ENCODE results near the gene ITGA6. TPM values are rescaled to one million over a fixed set of nuclear protein-coding genes. Genes with fewer than 3 reads are reported as not detected.

ITGA6 gene
- total RNA-seq, 5 donors from 2014 or later (not counting 1 experiment from before 2014, with no cell fraction given): 50.7 to 188 (median 80.9) TPM

DNA sequence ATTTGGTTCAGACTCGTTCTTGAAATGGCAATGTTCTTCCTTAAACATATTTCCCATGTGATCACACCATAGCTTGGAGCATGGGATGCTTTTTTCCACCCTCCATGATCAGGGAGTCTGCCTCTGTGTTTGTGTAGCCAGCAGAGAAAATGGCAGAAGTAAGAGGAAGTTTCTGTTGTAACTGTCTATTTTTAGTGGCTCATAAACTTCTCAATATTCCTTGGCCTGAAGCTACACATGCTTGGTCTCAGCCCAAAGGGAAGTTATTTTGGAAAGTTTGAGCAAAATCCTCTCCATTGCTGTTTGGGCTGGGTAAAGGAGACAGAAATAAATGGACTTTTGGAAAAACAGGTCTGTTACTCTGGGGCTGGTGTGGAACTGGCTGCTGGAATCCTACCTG, 33.4 kb upstream of the ITGA6 start:
- no peaks in the 10 kb centered on the region for H3K9me3 Mint-ChIP-seq
- Histone ChIP-seq H3K27ac (ENCODE audit: low read length) (no peak overlapping the region), H3K27me3 (replicated peaks in 1 of 2; ENCODE audit: control insufficient read depth in 2 of 2, extremely low read depth in 1 of 2, insufficient read depth in 2 of 2, low read length in 1 of 2) (peaks cover 0 to 3% of the 10 kb centered on the region in 2 experiments), H3K9me3 (no peaks in the 10 kb centered on the region), H3K4me1 (ENCODE audit: control insufficient read depth in 1 of 2, extremely low read depth in 1 of 2, insufficient read depth in 2 of 2, low read length in 2 of 2) (peaks cover 0 to 4% of the 10 kb centered on the region in 2 experiments), H3K4me3 (ENCODE audit: control insufficient read depth in 1 of 2, extremely low read depth in 1 of 2, low read length in 1 of 2) (no peak overlapping the region), H3K36me3 (ENCODE audit: control insufficient read depth in 2 of 2, extremely low read depth in 1 of 2, insufficient read depth in 1 of 2, low read length in 1 of 2) (no peaks in the 10 kb centered on the region)
- ATAC-seq (replicated peaks in 1 of 4): no peak
- H3K36me3 Mint-ChIP-seq: no peaks in the 10 kb centered on the region
- WGBS (ENCODE audit: insufficient coverage): no CpG with 5 or more reads among the region's 1 CpG
- peaks cover 0 to 3% of the 10 kb centered on the region in 2 donors for H3K27me3 Mint-ChIP-seq
- H3K27ac Mint-ChIP-seq: no peak overlapping the region
- no peak overlapping the region for H3K4me3 Mint-ChIP-seq
- POLR2A ChIA-PET: no interaction called here
- CTCF ChIA-PET: no interaction called here
- DNase-seq: no peak
- H3K4me1 Mint-ChIP-seq: peaks cover 4 to 6% (median 5%) of the 10 kb centered on the region in 3 donors

DNA sequence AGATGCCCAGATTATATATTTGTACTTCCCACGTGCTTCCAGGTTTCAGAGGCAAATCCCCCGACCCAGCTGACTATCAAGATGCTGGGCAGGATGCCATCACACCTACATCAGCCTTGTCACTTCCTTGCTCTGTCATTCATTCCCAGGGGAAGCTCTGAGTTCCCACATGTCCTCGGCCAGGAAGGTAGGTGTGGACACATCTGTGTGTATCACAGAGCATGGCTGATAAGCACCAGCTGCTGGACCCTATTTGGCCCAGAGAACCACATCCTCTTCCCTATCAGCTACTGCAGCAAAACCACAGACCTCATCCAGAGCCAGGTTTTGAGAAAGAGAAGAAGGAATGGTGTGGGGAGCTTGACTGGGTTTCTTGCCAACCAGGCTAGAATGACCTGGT, 31.9 kb upstream of the ITGA6 start:
- 25% methylated on average over 3 of the region's 3 CpGs for WGBS (ENCODE audit: insufficient coverage)
- Histone ChIP-seq H3K27ac (ENCODE audit: low read length) (no peak overlapping the region), H3K27me3 (replicated peaks in 1 of 2; ENCODE audit: control insufficient read depth in 2 of 2, extremely low read depth in 1 of 2, insufficient read depth in 2 of 2, low read length in 1 of 2) (peaks cover 0 to 3% of the 10 kb centered on the region in 2 experiments), H3K9me3 (no peaks in the 10 kb centered on the region), H3K4me1 (ENCODE audit: control insufficient read depth in 1 of 2, extremely low read depth in 1 of 2, insufficient read depth in 2 of 2, low read length in 2 of 2) (peaks cover 0 to 4% of the 10 kb centered on the region in 2 experiments), H3K36me3 (ENCODE audit: control insufficient read depth in 2 of 2, extremely low read depth in 1 of 2, insufficient read depth in 1 of 2, low read length in 1 of 2) (no peaks in the 10 kb centered on the region), H3K4me3 (ENCODE audit: control insufficient read depth in 1 of 2, extremely low read depth in 1 of 2, low read length in 1 of 2) (no peak overlapping the region)
- peaks cover 4 to 5% (median 4%) of the 10 kb centered on the region in 3 donors for H3K4me1 Mint-ChIP-seq
- H3K36me3 Mint-ChIP-seq: no peaks in the 10 kb centered on the region
- ATAC-seq (replicated peaks in 1 of 4) (no peak), DNase-seq (no peak)
- ChIA-PET POLR2A (interaction anchor here (0.5 to 0.7 kb wide), 2 partner anchors 316 to 1506 kb away, joined by 3 read pairs; no protein-coding TSS in a partner anchor), CTCF (interaction anchor here in 1 of 2 donors (0.6 to 1.0 kb wide), 3 partner anchors 11 to 607 kb away, joined by 3 to 4 read pairs (median 3); no protein-coding TSS in a partner anchor)
- peaks cover 0 to 3% of the 10 kb centered on the region in 2 donors for H3K27me3 Mint-ChIP-seq
- no peaks in the 10 kb centered on the region for H3K9me3 Mint-ChIP-seq
- H3K27ac Mint-ChIP-seq: no peak overlapping the region
- no peak overlapping the region for H3K4me3 Mint-ChIP-seq

DNA sequence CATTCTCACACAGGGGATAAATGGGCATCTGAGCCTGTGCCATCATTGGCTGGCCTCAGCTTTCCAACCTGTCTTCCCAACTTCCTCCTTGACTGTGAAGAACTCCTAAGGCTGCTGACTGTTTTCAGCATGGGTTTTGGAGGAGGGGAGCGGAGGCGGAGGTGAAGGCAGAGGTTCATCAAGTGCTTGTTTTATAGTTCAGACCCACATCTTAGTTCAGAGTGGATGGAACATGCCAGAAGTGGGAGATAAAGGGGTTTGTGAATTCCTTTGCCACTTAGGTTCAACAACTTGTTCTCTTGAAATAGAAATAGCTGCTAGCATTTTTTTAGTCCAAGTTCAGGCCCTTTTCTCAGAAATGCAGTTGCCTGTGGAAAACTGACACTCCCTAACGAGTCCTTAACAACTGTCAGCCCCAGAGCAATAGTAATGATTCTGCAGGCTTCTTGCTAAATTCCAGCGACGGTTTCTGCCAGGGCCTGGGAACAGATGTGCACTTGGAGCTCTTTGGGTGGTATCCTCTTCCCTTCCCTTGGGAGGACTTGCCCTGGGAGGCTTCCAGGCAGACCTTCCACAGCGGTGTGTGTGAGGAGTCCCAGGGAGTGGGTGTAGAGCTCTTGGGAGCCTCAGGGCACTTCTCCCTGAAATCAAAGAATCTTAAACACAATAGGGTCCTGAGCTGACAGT, 30.1 kb upstream of the ITGA6 start:
- ATAC-seq (replicated peaks in 1 of 4): no peak
- Histone ChIP-seq H3K9me3 (no peaks in the 10 kb centered on the region), H3K27ac (ENCODE audit: low read length) (no peak overlapping the region), H3K4me1 (ENCODE audit: control insufficient read depth in 1 of 2, extremely low read depth in 1 of 2, insufficient read depth in 2 of 2, low read length in 2 of 2) (peaks cover 0 to 4% of the 10 kb centered on the region in 2 experiments), H3K27me3 (replicated peaks in 1 of 2; ENCODE audit: control insufficient read depth in 2 of 2, extremely low read depth in 1 of 2, insufficient read depth in 2 of 2, low read length in 1 of 2) (peaks cover 0 to 3% of the 10 kb centered on the region in 2 experiments), H3K36me3 (ENCODE audit: control insufficient read depth in 2 of 2, extremely low read depth in 1 of 2, insufficient read depth in 1 of 2, low read length in 1 of 2) (no peaks in the 10 kb centered on the region), H3K4me3 (ENCODE audit: control insufficient read depth in 1 of 2, extremely low read depth in 1 of 2, low read length in 1 of 2) (no peak overlapping the region)
- H3K4me1 Mint-ChIP-seq: peaks cover 4 to 5% (median 4%) of the 10 kb centered on the region in 3 donors
- H3K36me3 Mint-ChIP-seq: no peaks in the 10 kb centered on the region
- H3K27me3 Mint-ChIP-seq: peaks cover 0 to 3% of the 10 kb centered on the region in 2 donors
- H3K27ac Mint-ChIP-seq: no peak overlapping the region
- no peak for DNase-seq
- ChIA-PET POLR2A (interaction anchor here in 1 of 2 donors (0.6 kb wide), 2 partner anchors 38 to 119 kb away, joined by 4 to 6 read pairs; no protein-coding TSS in a partner anchor), CTCF (no interaction called here)
- no peaks in the 10 kb centered on the region for H3K9me3 Mint-ChIP-seq
- H3K4me3 Mint-ChIP-seq: no peak overlapping the region
- 70% methylated on average over 5 of the region's 6 CpGs for WGBS (ENCODE audit: insufficient coverage)

DNA sequence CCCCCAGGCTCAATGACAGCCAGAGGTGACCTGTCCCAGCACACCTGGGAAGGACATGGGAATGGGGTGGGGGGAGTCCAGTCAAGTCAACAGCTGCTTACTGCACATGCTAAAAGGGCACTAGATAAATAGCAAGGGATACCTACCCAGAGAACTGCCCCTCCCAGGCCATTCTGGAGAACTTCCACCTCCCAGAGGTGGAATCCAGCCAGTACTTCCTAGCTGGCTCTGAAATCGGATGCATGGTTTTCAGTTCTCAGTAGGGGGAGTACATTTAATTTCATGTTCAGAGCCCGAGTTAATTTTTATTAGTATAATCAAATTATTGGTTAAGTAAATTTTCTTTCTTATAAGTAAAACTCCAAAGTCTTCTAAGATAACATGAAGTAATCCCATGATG, 28.9 kb upstream of the ITGA6 start:
- ATAC-seq (replicated peaks in 1 of 4) (no peak), DNase-seq (no peak)
- Mint-ChIP-seq H3K4me1 (peaks cover 4 to 5% (median 4%) of the 10 kb centered on the region in 3 donors), H3K27me3 (no peaks in the 10 kb centered on the region), H3K4me3 (no peak overlapping the region), H3K9me3 (no peaks in the 10 kb centered on the region), H3K27ac (no peak overlapping the region), H3K36me3 (no peaks in the 10 kb centered on the region)
- no peaks in the 10 kb centered on the region for H3K36me3 ChIP-seq (ENCODE audit: control insufficient read depth in 2 of 2, extremely low read depth in 1 of 2, insufficient read depth in 1 of 2, low read length in 1 of 2)
- H3K27me3 ChIP-seq (replicated peaks in 1 of 2; ENCODE audit: control insufficient read depth in 2 of 2, extremely low read depth in 1 of 2, insufficient read depth in 2 of 2, low read length in 1 of 2): peaks cover 0 to 3% of the 10 kb centered on the region in 2 experiments
- no CpG with 5 or more reads among the region's 2 CpGs for WGBS (ENCODE audit: insufficient coverage)
- no peak overlapping the region for H3K27ac ChIP-seq (ENCODE audit: low read length)
- H3K4me1 ChIP-seq (ENCODE audit: control insufficient read depth in 1 of 2, extremely low read depth in 1 of 2, insufficient read depth in 2 of 2, low read length in 2 of 2): peaks cover 0 to 4% of the 10 kb centered on the region in 2 experiments
- H3K4me3 ChIP-seq (ENCODE audit: control insufficient read depth in 1 of 2, extremely low read depth in 1 of 2, low read length in 1 of 2): no peak overlapping the region
- POLR2A ChIA-PET: interaction anchor here in 1 of 2 donors (0.5 kb wide), 1 partner anchor 73 kb away, joined by 3 read pairs; no protein-coding TSS in a partner anchor
- CTCF ChIA-PET: no interaction called here
- H3K9me3 ChIP-seq: no peaks in the 10 kb centered on the region

DNA sequence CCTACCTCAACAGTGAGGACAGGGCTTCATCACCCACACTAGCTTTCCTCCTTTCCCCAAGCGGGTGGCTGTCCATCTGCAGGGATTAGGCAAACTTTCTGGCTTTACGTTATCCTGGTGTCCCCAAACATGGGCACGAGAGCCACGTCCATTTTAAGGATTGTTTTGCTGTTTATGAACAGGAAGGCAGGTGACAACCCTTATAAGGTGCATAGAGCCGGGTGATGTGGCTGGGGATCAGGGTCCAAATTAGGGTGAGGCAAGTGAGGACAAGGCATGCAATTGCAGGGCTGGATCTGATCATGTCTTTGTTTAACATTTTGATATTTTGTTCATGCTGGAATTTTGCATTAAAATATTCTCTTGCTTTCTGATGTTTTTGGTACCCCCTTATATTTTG, 27.6 kb upstream of the ITGA6 start:
- Histone ChIP-seq H3K27ac (ENCODE audit: low read length) (no peak overlapping the region), H3K4me1 (ENCODE audit: control insufficient read depth in 1 of 2, extremely low read depth in 1 of 2, insufficient read depth in 2 of 2, low read length in 2 of 2) (peaks cover 0 to 4% of the 10 kb centered on the region in 2 experiments), H3K27me3 (replicated peaks in 1 of 2; ENCODE audit: control insufficient read depth in 2 of 2, extremely low read depth in 1 of 2, insufficient read depth in 2 of 2, low read length in 1 of 2) (peaks cover 0 to 3% of the 10 kb centered on the region in 2 experiments), H3K9me3 (no peaks in the 10 kb centered on the region), H3K36me3 (ENCODE audit: control insufficient read depth in 2 of 2, extremely low read depth in 1 of 2, insufficient read depth in 1 of 2, low read length in 1 of 2) (no peaks in the 10 kb centered on the region), H3K4me3 (ENCODE audit: control insufficient read depth in 1 of 2, extremely low read depth in 1 of 2, low read length in 1 of 2) (no peak overlapping the region)
- CTCF ChIA-PET: no interaction called here
- Mint-ChIP-seq H3K4me3 (no peak overlapping the region), H3K27me3 (no peaks in the 10 kb centered on the region), H3K4me1 (peaks cover 4 to 12% (median 4%) of the 10 kb centered on the region in 3 donors), H3K36me3 (no peaks in the 10 kb centered on the region), H3K27ac (no peak overlapping the region), H3K9me3 (no peaks in the 10 kb centered on the region)
- no peak for ATAC-seq (replicated peaks in 1 of 4)
- POLR2A ChIA-PET: no interaction called here
- no peak for DNase-seq
- WGBS (ENCODE audit: insufficient coverage): 79% methylated on average over 4 of the region's 5 CpGs

DNA sequence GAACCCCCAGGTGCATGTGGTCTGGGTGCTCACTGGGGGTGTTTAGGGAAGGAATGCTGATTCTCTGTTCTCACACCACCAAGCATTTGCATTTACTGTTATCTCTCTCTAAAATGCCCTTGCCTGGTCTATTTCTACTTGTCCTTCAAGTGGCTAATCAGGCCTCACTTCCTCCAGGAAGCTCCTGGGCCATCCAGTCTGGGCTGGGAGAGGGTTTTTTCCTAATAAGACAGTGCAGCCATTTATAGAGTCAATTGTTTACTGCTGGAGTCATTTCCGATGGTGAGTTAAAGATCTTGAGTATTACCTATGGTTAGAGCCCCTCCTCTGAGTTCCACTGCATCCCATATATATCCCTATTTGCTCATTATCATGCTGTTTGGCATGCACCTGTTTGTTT, 25.2 kb upstream of the ITGA6 start:
- H3K27me3 Mint-ChIP-seq: no peaks in the 10 kb centered on the region
- no peaks in the 10 kb centered on the region for H3K4me1 ChIP-seq (ENCODE audit: control insufficient read depth in 1 of 2, extremely low read depth in 1 of 2, insufficient read depth in 2 of 2, low read length in 2 of 2)
- no peaks in the 10 kb centered on the region for H3K36me3 ChIP-seq (ENCODE audit: control insufficient read depth in 2 of 2, extremely low read depth in 1 of 2, insufficient read depth in 1 of 2, low read length in 1 of 2)
- no peak overlapping the region for H3K27ac ChIP-seq (ENCODE audit: low read length)
- no peak overlapping the region for H3K4me3 ChIP-seq (ENCODE audit: control insufficient read depth in 1 of 2, extremely low read depth in 1 of 2, low read length in 1 of 2)
- POLR2A ChIA-PET: no interaction called here
- H3K9me3 ChIP-seq: no peaks in the 10 kb centered on the region
- H3K27ac Mint-ChIP-seq: no peak overlapping the region
- no peaks in the 10 kb centered on the region for H3K9me3 Mint-ChIP-seq
- WGBS (ENCODE audit: insufficient coverage): no CpG with 5 or more reads among the region's 1 CpG
- no peak for DNase-seq
- H3K27me3 ChIP-seq (replicated peaks in 1 of 2; ENCODE audit: control insufficient read depth in 2 of 2, extremely low read depth in 1 of 2, insufficient read depth in 2 of 2, low read length in 1 of 2): peaks cover 0 to 3% of the 10 kb centered on the region in 2 experiments
- H3K4me1 Mint-ChIP-seq: peaks cover 0 to 7% (median 0%) of the 10 kb centered on the region in 3 donors
- CTCF ChIA-PET: no interaction called here
- no peak for ATAC-seq (replicated peaks in 1 of 4)
- H3K36me3 Mint-ChIP-seq: no peaks in the 10 kb centered on the region
- H3K4me3 Mint-ChIP-seq: no peak overlapping the region

Data from T-cell (primary cell).